GM23338 (cell line): Measurements from ENCODE around the gene ACP6. TPM values are rescaled to one million over a fixed set of nuclear protein-coding genes. Genes with fewer than 3 reads are reported as not detected.
A peak's percentile ranks its signal among the peaks of the same experiment; 100 is the strongest.

Source experiments
- ATAC-seq: fragments of 200-7000 bp; cut with Tn5 transposase; 3 replicates; pipeline ENCODE4 v1.9.1; 2020
- DNase-seq: peaks from one replicate; pipeline ENCODE4 v3.0.0-alpha.2; 2015; ENCODE audit warnings: low spot score
- H2AFZ ChIP-seq: fragments of 200-600 bp; sonication (generic); 2 replicates; pipeline ENCODE4 v1.8.0; 2016; ENCODE audit warnings: antibody characterized with exemption, mild to moderate bottlenecking, moderate library complexity
- H3F3A ChIP-seq: fragments of 200-600 bp; sonication (generic); replicated peaks from 2 replicates; pipeline ENCODE4 v1.8.0; 2017; ENCODE audit warnings: antibody characterized with exemption, mixed run types, low read depth
- H3K27ac ChIP-seq: fragments of 200-600 bp; sonication (generic); 2 replicates; pipeline ENCODE4 v1.6.1; 2016; ENCODE audit warnings: low read depth
- H3K27me3 ChIP-seq: fragments of 200-600 bp; sonication (generic); 2 replicates; pipeline ENCODE4 v1.8.0; 2016; ENCODE audit warnings: mild to moderate bottlenecking, mixed run types, moderate library complexity; ENCODE audit not compliant: insufficient read depth
- H3K36me3 ChIP-seq: fragments of 200-600 bp; sonication (generic); 2 replicates; pipeline ENCODE4 v1.8.0; 2016; ENCODE audit warnings: mild to moderate bottlenecking; ENCODE audit not compliant: insufficient read depth
- H3K4me1 ChIP-seq: fragments of 200-600 bp; sonication (generic); 2 replicates; pipeline ENCODE4 v1.8.0; 2016; ENCODE audit warnings: mild to moderate bottlenecking, moderate library complexity; ENCODE audit not compliant: insufficient read depth
- H3K4me2 ChIP-seq: fragments of 200-600 bp; sonication (generic); 2 replicates; pipeline ENCODE4 v1.7.1; 2017; ENCODE audit warnings: mixed run types
- H3K4me3 ChIP-seq: fragments of 200-600 bp; sonication (generic); 2 replicates; pipeline ENCODE4 v1.6.1; 2016; ENCODE audit warnings: mixed run types
- H3K79me2 ChIP-seq: fragments of 200-600 bp; sonication (generic); replicated peaks from 2 replicates; pipeline ENCODE4 v1.8.0; 2017; ENCODE audit warnings: mild to moderate bottlenecking; ENCODE audit not compliant: insufficient read depth
- H3K9me2 ChIP-seq: fragments of 200-600 bp; sonication (generic); 2 replicates; pipeline ENCODE4 v1.8.0; 2017; ENCODE audit not compliant: insufficient read depth
- H4K20me1 ChIP-seq: fragments of 200-600 bp; sonication (generic); replicated peaks from 2 replicates; pipeline ENCODE4 v1.8.0; 2017; ENCODE audit warnings: mild to moderate bottlenecking; ENCODE audit not compliant: insufficient read depth
- H3K27ac Mint-ChIP-seq: 2 replicates; pipeline ENCODE4 v1.8.0; 2020; ENCODE audit warnings: inconsistent platforms, mild to moderate bottlenecking, moderate library complexity, mixed read lengths
- H3K27me3 Mint-ChIP-seq: 3 replicates; pipeline ENCODE4 v1.8.0; 2022; ENCODE audit warnings: low read depth, mild to moderate bottlenecking, moderate library complexity, mixed read lengths, inconsistent platforms; ENCODE audit not compliant: insufficient read depth, poor library complexity
- H3K36me3 Mint-ChIP-seq: 3 replicates; pipeline ENCODE4 v1.8.0; 2021; ENCODE audit warnings: low read depth, mild to moderate bottlenecking, inconsistent platforms, moderate library complexity, mixed read lengths
- H3K4me1 Mint-ChIP-seq: 3 replicates; pipeline ENCODE4 v1.8.0; 2020; ENCODE audit warnings: mild to moderate bottlenecking, inconsistent platforms, mixed read lengths
- H3K4me3 Mint-ChIP-seq: 3 replicates; pipeline ENCODE4 v1.8.0; 2021; ENCODE audit warnings: moderate library complexity, mild to moderate bottlenecking, inconsistent platforms, mixed read lengths
- H3K9me3 Mint-ChIP-seq: 3 replicates; pipeline ENCODE4 v1.8.0; 2020; ENCODE audit warnings: moderate library complexity, mild to moderate bottlenecking, inconsistent platforms, mixed read lengths
- CREB1 ChIP-seq: fragments of 250-450 bp; sonication (Bioruptor Pico); IDR thresholded peaks from 2 replicates; pipeline ENCODE4 v1.5.0; 2020; ENCODE audit warnings: low read depth, mild to moderate bottlenecking, moderate library complexity
- EZH2 ChIP-seq: fragments of 200-600 bp; sonication (generic); IDR thresholded peaks from one replicate; pipeline ENCODE4 v1.8.0; 2017; ENCODE audit warnings: antibody characterized with exemption, mild to moderate bottlenecking, low read depth; ENCODE audit not compliant: unreplicated experiment
- EZH2phosphoT487 ChIP-seq: fragments of 200-600 bp; sonication (generic); IDR thresholded peaks from one replicate; pipeline ENCODE4 v1.8.1; 2018; ENCODE audit warnings: antibody characterized with exemption; ENCODE audit not compliant: unreplicated experiment
- POLR2AphosphoS5 ChIP-seq: IDR thresholded peaks from 2 replicates; pipeline ENCODE4 v1.6.1; 2016; ENCODE audit warnings: antibody characterized with exemption, low read depth
- STAT1 ChIP-seq: IDR thresholded peaks from one replicate; pipeline ENCODE4 v1.6.1; 2016; ENCODE audit warnings: antibody characterized with exemption; ENCODE audit not compliant: unreplicated experiment
- ZNF114 ChIP-seq: fragments of 250-450 bp; sonication (Bioruptor Pico); IDR thresholded peaks from 2 replicates; pipeline ENCODE4 v1.5.0; 2020; ENCODE audit warnings: mild to moderate bottlenecking, moderate library complexity
- polyA plus RNA-seq: library from polyadenylated mRNA; unstranded; fragments of >200 nt; fragmentation: Nextera tagmentation; extraction: Ambion mirVana; gene quantifications from 2 replicates; pipeline ENCODE4 v1.2.1, GENCODE V29; 2016
- total RNA-seq: library from RNA; depleted of rRNA; stranded (reverse); fragments of >200 nt; shearing (Covaris generic); gene quantifications from 2 replicates; pipeline ENCODE4 v1.2.3, GENCODE V29; 2014
- TF ChIP-seq, protein P1 (sequence below): IDR thresholded peaks from one replicate; pipeline ENCODE4 v1.6.1; 2018; ENCODE audit warnings: antibody characterized with exemption; ENCODE audit not compliant: unreplicated experiment
- TF ChIP-seq, protein P2 (sequence below): IDR thresholded peaks from 2 replicates; pipeline ENCODE4 v1.6.1; 2016; ENCODE audit warnings: antibody characterized with exemption

The ACP6 gene
- total and polyA plus RNA-seq, 2 experiments from 2014 or later, result 20.6 to 26.5 TPM

DNA sequence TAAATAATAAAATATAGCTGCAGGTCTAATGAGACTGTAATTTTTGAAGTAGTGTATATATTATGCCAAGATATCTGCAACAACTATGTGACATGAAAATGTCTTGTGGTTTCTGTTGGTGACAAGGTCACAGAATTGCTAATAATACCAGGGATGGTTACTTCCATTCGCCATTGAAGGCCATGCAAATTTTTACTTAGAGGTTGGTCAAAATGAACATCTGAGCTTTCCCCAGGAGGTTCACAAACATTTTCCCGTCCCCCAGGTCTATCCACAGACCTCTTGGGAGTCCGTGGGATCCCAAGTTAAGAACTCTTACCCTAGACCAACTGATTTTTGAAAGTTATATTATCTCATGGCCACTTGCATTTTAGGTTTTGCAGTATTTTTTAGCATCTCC lies 66.3 kb downstream of the ACP6 start (continued):
- TF ChIP-seq, protein P1, sequence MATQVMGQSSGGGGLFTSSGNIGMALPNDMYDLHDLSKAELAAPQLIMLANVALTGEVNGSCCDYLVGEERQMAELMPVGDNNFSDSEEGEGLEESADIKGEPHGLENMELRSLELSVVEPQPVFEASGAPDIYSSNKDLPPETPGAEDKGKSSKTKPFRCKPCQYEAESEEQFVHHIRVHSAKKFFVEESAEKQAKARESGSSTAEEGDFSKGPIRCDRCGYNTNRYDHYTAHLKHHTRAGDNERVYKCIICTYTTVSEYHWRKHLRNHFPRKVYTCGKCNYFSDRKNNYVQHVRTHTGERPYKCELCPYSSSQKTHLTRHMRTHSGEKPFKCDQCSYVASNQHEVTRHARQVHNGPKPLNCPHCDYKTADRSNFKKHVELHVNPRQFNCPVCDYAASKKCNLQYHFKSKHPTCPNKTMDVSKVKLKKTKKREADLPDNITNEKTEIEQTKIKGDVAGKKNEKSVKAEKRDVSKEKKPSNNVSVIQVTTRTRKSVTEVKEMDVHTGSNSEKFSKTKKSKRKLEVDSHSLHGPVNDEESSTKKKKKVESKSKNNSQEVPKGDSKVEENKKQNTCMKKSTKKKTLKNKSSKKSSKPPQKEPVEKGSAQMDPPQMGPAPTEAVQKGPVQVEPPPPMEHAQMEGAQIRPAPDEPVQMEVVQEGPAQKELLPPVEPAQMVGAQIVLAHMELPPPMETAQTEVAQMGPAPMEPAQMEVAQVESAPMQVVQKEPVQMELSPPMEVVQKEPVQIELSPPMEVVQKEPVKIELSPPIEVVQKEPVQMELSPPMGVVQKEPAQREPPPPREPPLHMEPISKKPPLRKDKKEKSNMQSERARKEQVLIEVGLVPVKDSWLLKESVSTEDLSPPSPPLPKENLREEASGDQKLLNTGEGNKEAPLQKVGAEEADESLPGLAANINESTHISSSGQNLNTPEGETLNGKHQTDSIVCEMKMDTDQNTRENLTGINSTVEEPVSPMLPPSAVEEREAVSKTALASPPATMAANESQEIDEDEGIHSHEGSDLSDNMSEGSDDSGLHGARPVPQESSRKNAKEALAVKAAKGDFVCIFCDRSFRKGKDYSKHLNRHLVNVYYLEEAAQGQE, result no peak
- TF ChIP-seq CREB1 (no peak), STAT1 (no peak), ZNF114 (CRISPR knock-in tag) (no peak), EZH2phosphoT487 (no peak), EZH2 (no peak)

DNA sequence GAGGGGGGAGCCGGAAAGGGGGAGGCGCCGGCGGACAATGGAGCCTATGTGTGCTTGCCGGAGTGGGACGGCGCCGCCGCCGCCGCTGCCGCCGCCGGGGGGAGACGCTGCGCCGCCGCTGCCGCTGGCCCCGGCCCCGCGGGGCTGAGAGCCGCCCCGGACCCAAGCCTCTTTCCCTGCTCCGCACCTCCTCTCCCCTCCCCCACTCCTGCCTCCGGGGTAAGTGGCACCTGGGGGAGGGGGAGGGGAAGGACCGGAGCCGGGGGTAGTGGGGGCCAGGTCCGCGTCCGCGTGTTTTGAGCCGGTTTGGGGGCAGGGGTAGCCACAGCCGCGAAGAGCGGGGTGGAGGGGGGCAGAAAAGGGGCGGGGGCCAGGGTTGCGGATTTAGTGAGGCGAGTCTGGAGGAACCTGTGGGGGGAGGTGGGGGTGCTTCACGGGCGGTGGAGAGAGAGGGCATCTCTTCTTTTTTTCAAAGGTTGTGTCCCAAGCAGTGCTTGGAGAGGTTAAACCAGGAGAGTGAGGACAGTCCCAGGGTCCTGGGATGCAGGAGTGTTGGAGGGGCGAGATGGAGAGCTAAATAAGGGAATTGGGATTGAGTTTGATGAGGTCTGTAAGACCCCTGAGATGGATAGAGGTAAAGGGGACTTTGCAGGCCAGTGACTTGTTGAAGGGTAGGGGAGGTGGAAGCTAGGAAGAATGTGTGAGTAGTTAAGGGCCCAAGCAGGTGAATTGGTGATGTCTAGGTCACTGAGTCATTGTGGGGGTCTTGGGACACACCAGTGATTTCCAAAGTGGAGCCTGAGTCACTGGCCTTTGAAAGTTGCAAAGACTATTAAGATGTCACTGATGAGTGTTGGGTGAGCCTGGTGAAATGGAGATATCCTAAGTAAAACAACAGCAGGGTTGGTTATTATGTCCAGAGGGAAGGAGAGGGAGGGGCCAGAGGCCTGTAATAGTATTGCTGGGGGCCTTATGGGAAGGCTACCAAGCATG lies 69.9 kb downstream of the ACP6 start:
- H3K27me3 Mint-ChIP-seq, result peaks cover 5% of the 10 kb centered on the region
- peak overlapping the region; percentile 78 for H3K27ac Mint-ChIP-seq
- peak overlapping the region; percentile 95 for H3K4me2 ChIP-seq
- H3K4me3 Mint-ChIP-seq, result peak overlapping the region; percentile 87
- peak overlapping the region; percentile 88 for H3K4me3 ChIP-seq
- H3K27ac ChIP-seq, result peak overlapping the region; percentile 90
- peaks cover 6% of the 10 kb centered on the region; the same call in 1 of the 2 replicates for H3F3A ChIP-seq
- H3K9me3 Mint-ChIP-seq, result no peaks in the 10 kb centered on the region
- peaks cover 15% of the 10 kb centered on the region for H4K20me1 ChIP-seq
- H3K4me1 ChIP-seq, result peaks cover 35% of the 10 kb centered on the region
- peaks cover 9% of the 10 kb centered on the region for H3K36me3 Mint-ChIP-seq
- TF ChIP-seq CREB1, result no peak
- no peaks in the 10 kb centered on the region for H3K9me2 ChIP-seq
- H3K36me3 ChIP-seq, result peaks cover 4% of the 10 kb centered on the region; the same call in 1 of the 2 replicates
- H3K79me2 ChIP-seq, result peaks cover 49% of the 10 kb centered on the region
- peaks cover 32% of the 10 kb centered on the region for H3K27me3 ChIP-seq
- peak; percentile 57 for ATAC-seq
- no peak overlapping the region for H2AFZ ChIP-seq
- peaks cover 43% of the 10 kb centered on the region for H3K4me1 Mint-ChIP-seq
- peak; percentile 23 for DNase-seq

DNA sequence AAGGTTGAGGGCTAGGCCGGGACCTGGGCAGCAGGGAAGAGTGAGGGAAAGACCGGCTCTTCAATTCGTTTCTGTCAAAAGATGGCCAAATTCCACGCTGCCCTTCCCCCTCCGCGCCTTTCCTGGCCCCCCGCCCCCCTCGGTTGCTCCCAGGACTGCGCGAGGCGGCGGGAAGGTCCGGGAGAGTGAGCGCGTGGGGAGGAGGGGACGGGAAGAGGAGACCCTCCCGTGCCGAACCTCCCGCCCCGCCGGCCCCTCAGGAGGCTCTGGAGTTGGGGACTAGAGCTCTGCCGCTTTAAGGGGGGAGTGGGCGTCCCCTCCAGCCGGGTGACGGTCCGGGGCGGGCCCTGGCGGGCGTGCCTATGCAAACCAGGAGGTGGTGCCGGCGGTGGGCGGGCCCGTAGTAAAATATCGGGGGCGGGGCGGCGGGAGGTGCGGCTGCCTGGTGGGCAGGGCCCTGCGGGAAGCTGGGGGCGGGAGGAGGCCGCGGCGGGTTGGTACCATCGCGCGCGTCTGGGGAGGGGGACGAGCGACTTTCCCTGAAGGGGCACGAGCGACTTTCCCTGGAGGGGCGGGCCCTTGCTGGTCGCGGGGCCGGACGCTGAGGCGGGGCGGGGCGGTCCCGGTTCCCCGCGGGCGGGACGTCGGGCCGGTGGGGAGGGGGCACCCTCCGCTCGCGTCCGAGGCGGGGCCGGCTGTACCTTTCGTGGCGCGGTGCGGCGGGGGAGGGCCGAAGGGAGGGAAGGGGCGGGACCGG lies 70.8 kb downstream of the ACP6 start:
- Histone ChIP-seq H4K20me1 (peaks cover 15% of the 10 kb centered on the region), H3K27me3 (peaks cover 41% of the 10 kb centered on the region), H2AFZ (0 out of 2 replicates have a peak overlapping the region, but pooled peaks have one; percentile 72), H3K4me2 (peak overlapping the region; percentile 90), H3K4me3 (peak overlapping the region; percentile 88), H3K4me1 (peaks cover 36% of the 10 kb centered on the region), H3K36me3 (no peaks in the 10 kb centered on the region), H3K27ac (peak overlapping the region; percentile 83), H3K79me2 (peaks cover 42% of the 10 kb centered on the region), H3F3A (peaks cover 6% of the 10 kb centered on the region; the same call in 1 of the 2 replicates), H3K9me2 (no peaks in the 10 kb centered on the region; the same call in 1 of the 2 replicates)
- peak; percentile 97 for DNase-seq
- H3K36me3 Mint-ChIP-seq, result peaks cover under 1% of the 10 kb centered on the region; the same call in 2 of the 3 replicates
- ATAC-seq, result peak; percentile 86
- peaks cover 43% of the 10 kb centered on the region for H3K4me1 Mint-ChIP-seq
- peak overlapping the region; percentile 87 for H3K4me3 Mint-ChIP-seq
- peaks cover 5% of the 10 kb centered on the region for H3K27me3 Mint-ChIP-seq
- TF ChIP-seq EZH2phosphoT487 (no peak), CREB1 (0 out of 2 replicates have a peak, but pooled peaks have one; percentile 15), POLR2AphosphoS5 (peak; percentile 77)
- TF ChIP-seq, protein P2, sequence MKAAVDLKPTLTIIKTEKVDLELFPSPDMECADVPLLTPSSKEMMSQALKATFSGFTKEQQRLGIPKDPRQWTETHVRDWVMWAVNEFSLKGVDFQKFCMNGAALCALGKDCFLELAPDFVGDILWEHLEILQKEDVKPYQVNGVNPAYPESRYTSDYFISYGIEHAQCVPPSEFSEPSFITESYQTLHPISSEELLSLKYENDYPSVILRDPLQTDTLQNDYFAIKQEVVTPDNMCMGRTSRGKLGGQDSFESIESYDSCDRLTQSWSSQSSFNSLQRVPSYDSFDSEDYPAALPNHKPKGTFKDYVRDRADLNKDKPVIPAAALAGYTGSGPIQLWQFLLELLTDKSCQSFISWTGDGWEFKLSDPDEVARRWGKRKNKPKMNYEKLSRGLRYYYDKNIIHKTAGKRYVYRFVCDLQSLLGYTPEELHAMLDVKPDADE, result peak; percentile 14; the same call in 1 of the 2 replicates
- TF ChIP-seq, protein P1, result no peak
- H3K27ac Mint-ChIP-seq, result peak overlapping the region; percentile 80; the same call in 1 of the 2 replicates
- H3K9me3 Mint-ChIP-seq, result no peaks in the 10 kb centered on the region
